HepG2 (cell line): ENCODE measurements around the gene ARHGDIA. TPM values are rescaled to one million over a fixed set of nuclear protein-coding genes. Genes with fewer than 3 reads are reported as not detected.

Experiments used
- CAMTA2 ChIP-seq: sonication (generic); formaldehyde crosslinking; IDR thresholded peaks from 2 replicates; pipeline ENCODE4 v1.4.0; 2020; ENCODE audit warnings: mild to moderate bottlenecking, missing genetic modification reagents, borderline replicate concordance
- CBX5 ChIP-seq: sonication (generic); formaldehyde crosslinking; IDR thresholded peaks from 2 replicates; pipeline ENCODE4 v1.4.0; 2020; ENCODE audit warnings: missing genetic modification reagents, borderline replicate concordance
- CREM ChIP-seq, 2 experiments: sonication (generic) in 1 of 2; formaldehyde crosslinking in 1 of 2; IDR thresholded peaks; 2 replicates each; pipeline versions ENCODE4 v1.4.0 to v1.6.1; 2016 to 2020; ENCODE audit warnings: antibody characterized with exemption in 1 of 2, mild to moderate bottlenecking in 1 of 2, missing genetic modification reagents in 1 of 2
- MAFK ChIP-seq, 2 experiments: IDR thresholded peaks in 1 of 2; conservative IDR thresholded peaks in 1 of 2; 2 replicates each; pipeline ENCODE4 v1.6.1; 2011; ENCODE audit warnings: improper control_type of control experiment in 2 of 2, low read length in 2 of 2
- MTA3 ChIP-seq: sonication (generic); formaldehyde crosslinking; IDR thresholded peaks from 2 replicates; pipeline ENCODE4 v1.4.0; 2020; ENCODE audit warnings: missing genetic modification reagents
- MZF1 ChIP-seq: sonication (generic); formaldehyde crosslinking; IDR thresholded peaks from 2 replicates; pipeline ENCODE4 v1.8.1; 2023; ENCODE audit warnings: mild to moderate bottlenecking, missing genetic modification reagents, borderline replicate concordance
- NR2C2 ChIP-seq: sonication (generic); formaldehyde crosslinking; IDR thresholded peaks from 2 replicates; pipeline ENCODE4 v1.4.0; 2020; ENCODE audit warnings: missing genetic modification reagents, mild to moderate bottlenecking, moderate library complexity, borderline replicate concordance
- PAWR ChIP-seq: sonication (generic); formaldehyde crosslinking; IDR thresholded peaks from 2 replicates; pipeline ENCODE4 v1.4.0; 2020; ENCODE audit warnings: missing genetic modification reagents, mild to moderate bottlenecking, borderline replicate concordance
- PLRG1 ChIP-seq: fragments of 450-650 bp; conservative IDR thresholded peaks from 2 replicates; pipeline ENCODE4 v1.6.1; 2016
- RBM39 ChIP-seq: fragments of 200-400 bp; formaldehyde crosslinking; IDR thresholded peaks from one replicate; pipeline ENCODE4 v1.6.1; 2018; ENCODE audit warnings: antibody characterized with exemption, mild to moderate bottlenecking, low read depth, low read length; ENCODE audit not compliant: poor library complexity, severe bottlenecking
- SALL2 ChIP-seq: sonication (generic); formaldehyde crosslinking; IDR thresholded peaks from 2 replicates; pipeline ENCODE4 v1.8.1; 2023; ENCODE audit warnings: mild to moderate bottlenecking, missing genetic modification reagents, inconsistent platforms
- SKI ChIP-seq: fragments of 450-650 bp; IDR thresholded peaks from one replicate; pipeline ENCODE4 v1.6.1; 2018; ENCODE audit warnings: mild to moderate bottlenecking; ENCODE audit not compliant: partially characterized antibody
- ZMAT3 ChIP-seq: sonication (generic); formaldehyde crosslinking; conservative IDR thresholded peaks from 2 replicates; pipeline ENCODE4 v1.7.0; 2021; ENCODE audit warnings: missing genetic modification reagents
- ZNF138 ChIP-seq: sonication (generic); formaldehyde crosslinking; IDR thresholded peaks from 2 replicates; pipeline ENCODE4 v1.5.0; 2020; ENCODE audit warnings: mild to moderate bottlenecking, low read depth, missing genetic modification reagents
- ZNF230 ChIP-seq: sonication (generic); formaldehyde crosslinking; IDR thresholded peaks from 2 replicates; pipeline ENCODE4 v1.4.0; 2020; ENCODE audit warnings: mild to moderate bottlenecking, missing genetic modification reagents
- ZNF607 ChIP-seq: sonication (generic); formaldehyde crosslinking; IDR thresholded peaks from 2 replicates; pipeline ENCODE4 v1.5.1; 2020; ENCODE audit warnings: missing genetic modification reagents, mild to moderate bottlenecking, borderline replicate concordance
- ZNF619 ChIP-seq: sonication (generic); formaldehyde crosslinking; IDR thresholded peaks from 2 replicates; pipeline ENCODE4 v1.4.0; 2020; ENCODE audit warnings: mild to moderate bottlenecking, missing genetic modification reagents
- ZNF75D ChIP-seq: sonication (generic); formaldehyde crosslinking; IDR thresholded peaks from 2 replicates; pipeline ENCODE4 v1.8.1; 2023; ENCODE audit warnings: missing genetic modification reagents, mild to moderate bottlenecking, borderline replicate concordance
- ZNF776 ChIP-seq: sonication (generic); formaldehyde crosslinking; IDR thresholded peaks from 2 replicates; pipeline ENCODE4 v1.4.0; 2020; ENCODE audit warnings: mild to moderate bottlenecking, missing genetic modification reagents
- ZNF83 ChIP-seq: sonication (generic); formaldehyde crosslinking; IDR thresholded peaks from 2 replicates; pipeline ENCODE4 v1.4.0; 2020; ENCODE audit warnings: missing genetic modification reagents, mild to moderate bottlenecking, borderline replicate concordance
- ZUFSP ChIP-seq: sonication (generic); formaldehyde crosslinking; IDR thresholded peaks from 2 replicates; pipeline ENCODE4 v1.9.0; 2021; ENCODE audit warnings: missing genetic modification reagents, mild to moderate bottlenecking, borderline replicate concordance
- polyA plus RNA-seq, 8 experiments: library from polyadenylated mRNA; depleted of rRNA in 3 of 8; stranded (reverse) in 7 of 8; unstranded in 1 of 8; fragments of >200 nt; fragmentation: Illumina TruSeq in 4 of 8; extraction: Trizol in 4 of 8; gene quantifications; 2 replicates each; pipeline versions ENCODE4 v1.2.1 to v1.2.3, GENCODE V29; 2011 to 2016; ENCODE audit warnings: low read depth in 4 of 8, missing spikeins in 1 of 8, mixed read lengths in 1 of 8; ENCODE audit not compliant: insufficient read depth in 1 of 8
- total RNA-seq, 5 experiments: library from RNA; depleted of rRNA; stranded (reverse); fragments of >200 nt; fragmentation: Illumina TruSeq; extraction: Trizol; gene quantifications; 2 replicates each; pipeline ENCODE4 v1.2.3, GENCODE V29; 2016; ENCODE audit warnings: low read depth in 1 of 5
- TF ChIP-seq, protein P1 (sequence below): IDR thresholded peaks from 2 replicates; pipeline ENCODE4 v1.6.1; 2016; ENCODE audit warnings: missing compliant biosample characterization, missing genetic modification reagents, borderline replicate concordance
- TF ChIP-seq, protein P2 (sequence below): sonication (generic); formaldehyde crosslinking; IDR thresholded peaks from 2 replicates; pipeline ENCODE4 v1.8.0; 2022; ENCODE audit warnings: mild to moderate bottlenecking, missing genetic modification reagents, moderate library complexity
- TF ChIP-seq, protein P3 (sequence below): sonication (generic); formaldehyde crosslinking; IDR thresholded peaks from 2 replicates; pipeline ENCODE4 v1.4.0; 2020; ENCODE audit warnings: missing genetic modification reagents

The ARHGDIA gene
- total and polyA plus RNA-seq, 2 of the 13 experiments (the other 11 are each of a cell fraction or from before 2014, with no cell fraction given) = 40.0 to 64.0 TPM

DNA sequence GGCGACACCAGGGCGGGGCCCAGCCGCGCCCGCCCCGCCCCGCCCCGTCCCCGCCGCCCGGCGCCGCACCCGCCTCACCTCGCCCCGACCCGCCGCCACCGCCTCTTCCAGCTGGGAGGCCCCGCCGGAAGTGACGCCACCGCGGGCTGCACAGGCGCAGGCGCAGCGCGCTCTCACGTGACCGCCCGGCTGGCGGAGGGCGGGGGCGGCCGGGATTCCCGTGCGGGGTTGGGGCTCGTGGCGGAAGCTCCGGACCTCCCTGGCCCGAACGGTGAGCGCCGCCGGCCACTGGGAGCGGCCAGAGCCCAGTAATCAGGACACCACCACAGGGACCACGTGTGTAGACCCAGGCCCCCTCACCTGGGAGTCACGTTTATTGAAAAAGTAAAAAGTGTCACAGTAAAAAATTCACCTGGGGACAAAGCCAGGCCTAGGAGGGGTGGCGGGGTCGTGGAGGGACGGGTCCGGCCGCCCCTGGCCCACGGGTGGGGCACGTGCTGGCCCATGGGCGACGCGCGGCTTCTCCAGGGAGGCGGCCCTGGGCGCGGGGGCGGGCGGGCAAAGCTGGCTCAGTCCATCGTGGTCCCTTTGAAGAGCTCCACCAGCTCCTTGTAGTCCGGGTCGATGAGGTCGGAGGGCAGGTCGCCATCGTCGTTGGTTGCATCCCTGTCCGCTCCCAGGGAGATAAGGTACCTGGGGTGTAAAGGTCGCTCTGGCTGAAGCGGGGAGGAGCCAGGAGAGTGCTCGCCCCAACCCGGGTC lies 37.8 kb downstream of the ARHGDIA start, which contains the start of gene MCRIP1 (continued):
- TF ChIP-seq SKI (no peak), CREM (IDR thresholded peaks at IDR 0.05) (no peak), CREM (CRISPR knock-in tag; IDR thresholded peaks at IDR 0.05) (no peak), ZNF607 (peak; percentile 98), SALL2 (CRISPR knock-in tag) (peak; percentile 94), ZMAT3 (CRISPR knock-in tag) (peak; percentile 64; the same call in 1 of the 2 replicates), MZF1 (no peak), PLRG1 (no peak), CAMTA2 (peak; percentile 17), CBX5 (CRISPR knock-in tag) (peak; percentile 12; the same call in 1 of the 2 replicates), RBM39 (peak; percentile 58), ZNF75D (CRISPR knock-in tag) (peak; percentile 94; the same call in 1 of the 2 replicates), ZNF83 (CRISPR knock-in tag) (no peak), ZUFSP (CRISPR knock-in tag) (no peak), ZNF138 (CRISPR knock-in tag) (peak; percentile 63; the same call in 1 of the 2 replicates), NR2C2 (CRISPR knock-in tag) (peak; percentile 94), MTA3 (no peak), MAFK (conservative IDR thresholded peaks at IDR 0.05 in 1 of 2, IDR thresholded peaks at IDR 0.05 in 1 of 2; ENCODE audit: low read length in 2 of 2) (no peak), PAWR (CRISPR knock-in tag) (peak; percentile 74; the same call in 1 of the 2 replicates), ZNF776 (CRISPR knock-in tag) (no peak; the same call in 1 of the 2 replicates), ZNF619 (peak; percentile 86), ZNF230 (peak; percentile 91)
- TF ChIP-seq, protein P1, sequence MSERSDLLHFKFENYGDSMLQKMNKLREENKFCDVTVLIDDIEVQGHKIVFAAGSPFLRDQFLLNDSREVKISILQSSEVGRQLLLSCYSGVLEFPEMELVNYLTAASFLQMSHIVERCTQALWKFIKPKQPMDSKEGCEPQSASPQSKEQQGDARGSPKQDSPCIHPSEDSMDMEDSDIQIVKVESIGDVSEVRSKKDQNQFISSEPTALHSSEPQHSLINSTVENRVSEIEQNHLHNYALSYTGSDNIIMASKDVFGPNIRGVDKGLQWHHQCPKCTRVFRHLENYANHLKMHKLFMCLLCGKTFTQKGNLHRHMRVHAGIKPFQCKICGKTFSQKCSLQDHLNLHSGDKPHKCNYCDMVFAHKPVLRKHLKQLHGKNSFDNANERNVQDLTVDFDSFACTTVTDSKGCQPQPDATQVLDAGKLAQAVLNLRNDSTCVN (CRISPR knock-in tag) = peak; percentile 75; the same call in 1 of the 2 replicates
- TF ChIP-seq, protein P2, sequence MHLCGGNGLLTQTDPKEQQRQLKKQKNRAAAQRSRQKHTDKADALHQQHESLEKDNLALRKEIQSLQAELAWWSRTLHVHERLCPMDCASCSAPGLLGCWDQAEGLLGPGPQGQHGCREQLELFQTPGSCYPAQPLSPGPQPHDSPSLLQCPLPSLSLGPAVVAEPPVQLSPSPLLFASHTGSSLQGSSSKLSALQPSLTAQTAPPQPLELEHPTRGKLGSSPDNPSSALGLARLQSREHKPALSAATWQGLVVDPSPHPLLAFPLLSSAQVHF (CRISPR knock-in tag) = peak; percentile 94
- TF ChIP-seq, protein P3, sequence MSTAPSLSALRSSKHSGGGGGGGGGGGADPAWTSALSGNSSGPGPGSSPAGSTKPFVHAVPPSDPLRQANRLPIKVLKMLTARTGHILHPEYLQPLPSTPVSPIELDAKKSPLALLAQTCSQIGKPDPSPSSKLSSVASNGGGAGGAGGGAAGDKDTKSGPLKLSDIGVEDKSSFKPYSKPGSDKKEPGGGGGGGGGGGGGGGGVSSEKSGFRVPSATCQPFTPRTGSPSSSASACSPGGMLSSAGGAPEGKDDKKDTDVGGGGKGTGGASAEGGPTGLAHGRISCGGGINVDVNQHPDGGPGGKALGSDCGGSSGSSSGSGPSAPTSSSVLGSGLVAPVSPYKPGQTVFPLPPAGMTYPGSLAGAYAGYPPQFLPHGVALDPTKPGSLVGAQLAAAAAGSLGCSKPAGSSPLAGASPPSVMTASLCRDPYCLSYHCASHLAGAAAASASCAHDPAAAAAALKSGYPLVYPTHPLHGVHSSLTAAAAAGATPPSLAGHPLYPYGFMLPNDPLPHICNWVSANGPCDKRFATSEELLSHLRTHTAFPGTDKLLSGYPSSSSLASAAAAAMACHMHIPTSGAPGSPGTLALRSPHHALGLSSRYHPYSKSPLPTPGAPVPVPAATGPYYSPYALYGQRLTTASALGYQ (CRISPR knock-in tag) = 0 out of 2 replicates have a peak, but pooled peaks have one; percentile 78
